Endothelial cell of umbilical vein (primary cell): Measurements from ENCODE around the gene PRKCD. TPM values are rescaled to one million over a fixed set of nuclear protein-coding genes. Genes with fewer than 3 reads are reported as not detected.

Source experiments
- BruUV-seq: library from RNA; stranded (reverse); fragments of 400-500 nt; replicated peaks from 2 replicates; lab custom pipeline; 2021; lab: Mats Ljungman, UMichigan
- CTCF ChIA-PET: fragments of 300-600, 350-600 bp; sonication (Branson Sonifier 250); formaldehyde crosslinking; loops from one replicate; lab custom pipeline; 2021; ENCODE audit warnings: antibody characterized with exemption, inconsistent platforms; lab: Charles Lee
- POLR2A ChIA-PET: fragments of 300-600, 350-600 bp; sonication (Branson Sonifier 250); formaldehyde crosslinking; loops from one replicate; lab custom pipeline; 2021; ENCODE audit warnings: antibody characterized with exemption, inconsistent platforms; lab: Charles Lee
- DNase-seq: peaks from one replicate; pipeline ENCODE4 v3.0.0-alpha.2; 2011; ENCODE audit warnings: low read depth, low spot score
- FAIRE-seq: peaks from 2 replicates; lab custom pipeline; 2011; peaks lifted over from hg19 to GRCh38; lab: Jason Lieb, UNC
- H2AFZ ChIP-seq: 2 replicates; pipeline ENCODE4 v1.6.0; 2012; ENCODE audit warnings: low read depth, low read length, control low read depth, inconsistent platforms
- H3K27ac ChIP-seq: 2 replicates; pipeline ENCODE4 v1.5.1; 2011; ENCODE audit warnings: low read depth, mild to moderate bottlenecking, control low read depth, low read length, moderate library complexity; ENCODE audit not compliant: insufficient read depth
- H3K27me3 ChIP-seq, 2 experiments: 2 replicates each; pipeline versions ENCODE4 v1.6.0 to v1.6.1; 2011; ENCODE audit warnings: low read length in 2 of 2, mixed read lengths in 1 of 2; ENCODE audit not compliant: control insufficient read depth in 2 of 2, insufficient read depth in 2 of 2
- H3K36me3 ChIP-seq, 2 experiments: 2 replicates in 1 of 2; 3 replicates in 1 of 2; pipeline ENCODE4 v1.5.1; 2011; ENCODE audit warnings: low read length in 2 of 2, mild to moderate bottlenecking in 1 of 2, moderate library complexity in 1 of 2; ENCODE audit not compliant: control insufficient read depth in 2 of 2, insufficient read depth in 2 of 2; ENCODE audit errors: extremely low read depth in 1 of 2
- H3K4me1 ChIP-seq: 3 replicates; pipeline ENCODE4 v1.5.1; 2011; ENCODE audit warnings: mild to moderate bottlenecking, low read length; ENCODE audit not compliant: control insufficient read depth, insufficient read depth; ENCODE audit errors: extremely low read depth
- H3K4me2 ChIP-seq: 2 replicates; pipeline ENCODE4 v1.6.1; 2011; ENCODE audit warnings: low read length, control low read depth, mixed read lengths; ENCODE audit not compliant: insufficient read depth
- H3K4me3 ChIP-seq, 3 experiments: fragments of 200-600 bp in 1 of 3; sonication (generic), shearing (Covaris generic) in 1 of 3; replicated peaks in 1 of 3; 2 replicates each; pipeline ENCODE4 v1.5.1; 2011 to 2016; ENCODE audit warnings: control low read depth in 3 of 3, low read length in 3 of 3, mild to moderate bottlenecking in 2 of 3, inconsistent platforms in 1 of 3, low read depth in 1 of 3, moderate library complexity in 1 of 3; ENCODE audit not compliant: insufficient read depth in 1 of 3
- H3K79me2 ChIP-seq: 2 replicates; pipeline ENCODE4 v1.6.0; 2012; ENCODE audit warnings: low read length, inconsistent platforms; ENCODE audit not compliant: control insufficient read depth, insufficient read depth
- H3K9ac ChIP-seq: replicated peaks from 2 replicates; pipeline ENCODE3; 2011; ENCODE audit warnings: low read length, control low read depth; ENCODE audit not compliant: insufficient read depth; ENCODE audit errors: extremely low read depth
- H3K9me1 ChIP-seq: replicated peaks from 3 replicates; pipeline ENCODE4 v1.6.0; 2011; ENCODE audit warnings: mild to moderate bottlenecking, low read length; ENCODE audit not compliant: control insufficient read depth, insufficient read depth; ENCODE audit errors: extremely low read depth
- H3K9me3 ChIP-seq: replicated peaks from 2 replicates; pipeline ENCODE4 v1.5.1; 2012; ENCODE audit warnings: low read length, inconsistent platforms; ENCODE audit not compliant: control insufficient read depth, insufficient read depth
- H4K20me1 ChIP-seq: replicated peaks from 2 replicates; pipeline ENCODE3; 2011; ENCODE audit warnings: mild to moderate bottlenecking, low read length; ENCODE audit not compliant: control insufficient read depth, insufficient read depth; ENCODE audit errors: extremely low read depth
- EZH2 ChIP-seq: IDR thresholded peaks from 2 replicates; pipeline ENCODE4 v1.6.1; 2012; ENCODE audit warnings: borderline replicate concordance, low read depth, mild to moderate bottlenecking, moderate library complexity, low read length, inconsistent platforms; ENCODE audit not compliant: severe bottlenecking
- JUN ChIP-seq: IDR thresholded peaks from 2 replicates; pipeline ENCODE4 v1.6.1; 2011; ENCODE audit warnings: borderline replicate concordance, low read depth; ENCODE audit not compliant: insufficient read length, insufficient read depth
- MYC ChIP-seq: IDR thresholded peaks from one replicate; pipeline ENCODE4 v1.6.1; 2011; ENCODE audit warnings: mild to moderate bottlenecking, low read depth, low read length
- POLR2AphosphoS5 ChIP-seq: IDR thresholded peaks from 2 replicates; pipeline ENCODE4 v1.6.1; 2012; ENCODE audit warnings: low read depth, mild to moderate bottlenecking, control low read depth, low read length, moderate library complexity; ENCODE audit not compliant: insufficient read depth
- dilution Hi-C: fragments of 300-500 bp; cut with MboI; formaldehyde crosslinking; loops from one replicate; pipeline ENCODE4 v1.15.0; 2019; ENCODE audit warnings: low sequenced_read_pairs; ENCODE audit not compliant: extremely low pct_ligation_motif_present
- intact Hi-C: fragments of 100-400 bp; cut with micrococcal nuclease; formaldehyde crosslinking; loops from one replicate; pipeline ENCODE4 v1.10.0; 2022
- polyA plus RNA-seq, 4 experiments: library from polyadenylated mRNA; depleted of rRNA in 3 of 4; stranded (reverse) in 3 of 4; unstranded in 1 of 4; fragments of >200 nt; gene quantifications; 2 replicates each; pipeline versions ENCODE4 v1.2.1 to v1.2.3, GENCODE V29; 2011 to 2012; ENCODE audit warnings: missing spikeins in 1 of 4
- total RNA-seq: library from RNA; stranded (reverse); gene quantifications from 2 replicates; pipeline ENCODE4 v1.2.3, GENCODE V29; 2021
- TF ChIP-seq, protein P1 (sequence below), 2 donors: IDR thresholded peaks; 1 replicate in 1 of 2; 2 replicates in 1 of 2; pipeline ENCODE4 v1.5.1; 2011; ENCODE audit warnings: low read length in 2 of 2, mild to moderate bottlenecking in 2 of 2, moderate library complexity in 2 of 2, control low read depth in 1 of 2, inconsistent platforms in 1 of 2, low read depth in 1 of 2; ENCODE audit not compliant: insufficient read depth in 1 of 2; ENCODE audit errors: extremely low read depth in 1 of 2

Gene PRKCD
- total and polyA plus RNA-seq, 2 donors (not counting 3 experiments of a cell fraction or from before 2014, with no cell fraction given): 15.5 to 19.0 TPM

DNA sequence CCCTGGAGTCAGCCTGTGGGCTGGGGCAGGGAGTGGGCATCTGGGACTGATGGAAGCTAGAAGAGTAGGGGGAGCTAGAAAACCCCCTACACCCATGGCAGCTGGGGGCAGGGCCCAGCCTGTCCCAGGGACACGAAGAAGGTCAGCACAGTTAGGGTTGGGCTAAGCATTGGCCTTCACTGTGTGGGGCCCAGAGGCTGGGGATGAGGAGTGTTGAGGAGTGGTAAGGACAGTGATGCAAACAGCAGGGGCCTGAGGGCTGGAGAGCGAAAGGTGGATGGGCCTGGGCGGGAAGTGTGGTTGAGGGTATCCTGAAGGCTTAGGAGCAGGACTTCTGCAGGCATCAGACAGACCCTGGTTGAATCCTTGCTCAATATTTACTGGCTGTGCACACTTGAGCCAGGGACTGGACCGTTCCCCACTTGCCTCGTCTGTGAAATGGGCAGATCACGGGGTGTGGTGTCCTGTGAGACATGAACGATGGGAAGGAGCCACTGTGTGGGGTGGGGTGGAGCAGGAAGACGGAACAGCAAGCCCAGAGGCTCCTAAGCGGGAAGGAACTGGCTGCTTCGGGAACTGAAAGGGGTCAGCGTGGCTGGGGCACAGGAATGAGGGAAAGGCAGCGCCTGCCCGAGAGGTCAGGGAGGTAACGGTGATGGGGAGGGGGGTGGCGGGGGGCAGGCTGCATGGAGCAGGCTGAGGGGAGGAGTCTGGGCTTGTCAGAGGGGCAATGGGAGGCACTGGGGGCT is 7.3 kb downstream of the PRKCD start:
- H3K79me2 ChIP-seq: peaks cover 3% of the 10 kb centered on the region
- H3K36me3 ChIP-seq: no peaks in the 10 kb centered on the region
- dilution Hi-C loops: no loop called here
- ChIA-PET POLR2A (interaction anchor here (0.5 kb wide), 1 partner anchor 9 kb away, joined by 4 read pairs; no protein-coding TSS in a partner anchor), CTCF (interaction anchor here (2.1 kb wide), 1 partner anchor 35 kb away, joined by 9 read pairs; no protein-coding TSS in a partner anchor)
- H3K9me3 ChIP-seq: no peaks in the 10 kb centered on the region
- FAIRE-seq (no peak), DNase-seq (no peak)
- no TSS peak for BruUV-seq
- no peaks in the 10 kb centered on the region for H3K9me1 ChIP-seq
- no peaks in the 10 kb centered on the region for H4K20me1 ChIP-seq
- no peak overlapping the region for H3K27ac ChIP-seq
- H3K27me3 ChIP-seq: no peaks in the 10 kb centered on the region
- H3K4me3 ChIP-seq: no peak overlapping the region
- intact Hi-C loops: no loop called here
- H3K4me1 ChIP-seq: peaks cover 14% of the 10 kb centered on the region
- H3K4me2 ChIP-seq: no peak overlapping the region
- no peak overlapping the region for H2AFZ ChIP-seq
- no peak overlapping the region for H3K9ac ChIP-seq
- TF ChIP-seq MYC: no peak
- no peak for TF ChIP-seq JUN
- TF ChIP-seq, protein P1, sequence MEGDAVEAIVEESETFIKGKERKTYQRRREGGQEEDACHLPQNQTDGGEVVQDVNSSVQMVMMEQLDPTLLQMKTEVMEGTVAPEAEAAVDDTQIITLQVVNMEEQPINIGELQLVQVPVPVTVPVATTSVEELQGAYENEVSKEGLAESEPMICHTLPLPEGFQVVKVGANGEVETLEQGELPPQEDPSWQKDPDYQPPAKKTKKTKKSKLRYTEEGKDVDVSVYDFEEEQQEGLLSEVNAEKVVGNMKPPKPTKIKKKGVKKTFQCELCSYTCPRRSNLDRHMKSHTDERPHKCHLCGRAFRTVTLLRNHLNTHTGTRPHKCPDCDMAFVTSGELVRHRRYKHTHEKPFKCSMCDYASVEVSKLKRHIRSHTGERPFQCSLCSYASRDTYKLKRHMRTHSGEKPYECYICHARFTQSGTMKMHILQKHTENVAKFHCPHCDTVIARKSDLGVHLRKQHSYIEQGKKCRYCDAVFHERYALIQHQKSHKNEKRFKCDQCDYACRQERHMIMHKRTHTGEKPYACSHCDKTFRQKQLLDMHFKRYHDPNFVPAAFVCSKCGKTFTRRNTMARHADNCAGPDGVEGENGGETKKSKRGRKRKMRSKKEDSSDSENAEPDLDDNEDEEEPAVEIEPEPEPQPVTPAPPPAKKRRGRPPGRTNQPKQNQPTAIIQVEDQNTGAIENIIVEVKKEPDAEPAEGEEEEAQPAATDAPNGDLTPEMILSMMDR (IDR thresholded peaks at IDR 0.05; ENCODE audit: extremely low read depth in 1 of 2, insufficient read depth in 1 of 2, low read depth in 1 of 2, low read length in 2 of 2): no peak
- TF ChIP-seq EZH2: no peak
- no peak for TF ChIP-seq POLR2AphosphoS5
